ENCODE measurements around the gene BANF2. TPM values are rescaled to one million over a fixed set of nuclear protein-coding genes. Genes with fewer than 3 reads are reported as not detected.

BANF2 gene
- polyA plus RNA-seq, 3 donors: not detected

GRCh38 chr20:17758010-17758409 is 58.2 kb downstream of the BANF2 start:
- Histone ChIP-seq H4K20me1 (ENCODE audit: insufficient read depth, low read length) (no peaks in the 10 kb centered on the region), H2AFZ (ENCODE audit: insufficient read depth, low read depth, low read length, poor library complexity, severe bottlenecking) (no peak overlapping the region), H3K4me2 (replicated peaks; ENCODE audit: extremely low read depth, low read length, poor library complexity, severe bottlenecking) (no peak overlapping the region), H3K4me3 (replicated peaks in 1 of 3; ENCODE audit: low read depth in 2 of 3, low read length in 3 of 3) (no peak overlapping the region), H3K9ac (ENCODE audit: insufficient read depth, low read length, poor library complexity, severe bottlenecking) (no peak overlapping the region), H3K36me3 (replicated peaks in 1 of 2; ENCODE audit: control insufficient read depth in 1 of 2, insufficient read depth in 2 of 2, low read length in 2 of 2) (no peaks in the 10 kb centered on the region), H3K4me1 (ENCODE audit: control insufficient read depth in 1 of 2, insufficient read depth in 2 of 2, low read length in 2 of 2) (no peaks in the 10 kb centered on the region), H3K27ac (ENCODE audit: low read depth in 1 of 2, low read length in 2 of 2) (no peak overlapping the region), H3K27me3 (ENCODE audit: control insufficient read depth in 2 of 2, insufficient read depth in 2 of 2, low read length in 2 of 2) (no peaks in the 10 kb centered on the region), H3K9me3 (replicated peaks in 1 of 2; ENCODE audit: control insufficient read depth in 1 of 2, insufficient read depth in 1 of 2, low read length in 2 of 2) (peaks cover 0 to 13% of the 10 kb centered on the region in 2 donors), H3K79me2 (ENCODE audit: insufficient read depth, low read length) (no peaks in the 10 kb centered on the region)
- no peak for DNase-seq
- intact Hi-C loops (cut with micrococcal nuclease): no loop called here
- Mint-ChIP-seq H3K4me1 (no peaks in the 10 kb centered on the region), H3K36me3 (no peaks in the 10 kb centered on the region), H3K27me3 (ENCODE audit: low read depth in 3 of 3) (peaks cover 0 to 5% (median 4%) of the 10 kb centered on the region in 3 donors), H3K27ac (no peak overlapping the region), H3K9me3 (peaks cover 5 to 19% (median 14%) of the 10 kb centered on the region in 7 donors), H3K4me3 (no peak overlapping the region)
- WGBS (ENCODE audit: insufficient coverage): 92% methylated on average over 3 of the region's 3 CpGs
- no peak for TF ChIP-seq CTCF (IDR thresholded peaks at IDR 0.05)

GRCh38 chr20:17758512-17758911 is 58.7 kb downstream of the BANF2 start:
- Histone ChIP-seq H4K20me1 (ENCODE audit: insufficient read depth, low read length) (no peaks in the 10 kb centered on the region), H2AFZ (ENCODE audit: insufficient read depth, low read depth, low read length, poor library complexity, severe bottlenecking) (no peak overlapping the region), H3K4me2 (replicated peaks; ENCODE audit: extremely low read depth, low read length, poor library complexity, severe bottlenecking) (no peak overlapping the region), H3K4me1 (ENCODE audit: control insufficient read depth in 1 of 2, insufficient read depth in 2 of 2, low read length in 2 of 2) (no peaks in the 10 kb centered on the region), H3K9ac (ENCODE audit: insufficient read depth, low read length, poor library complexity, severe bottlenecking) (no peak overlapping the region), H3K79me2 (ENCODE audit: insufficient read depth, low read length) (no peaks in the 10 kb centered on the region), H3K27me3 (ENCODE audit: control insufficient read depth in 2 of 2, insufficient read depth in 2 of 2, low read length in 2 of 2) (no peaks in the 10 kb centered on the region), H3K36me3 (replicated peaks in 1 of 2; ENCODE audit: control insufficient read depth in 1 of 2, insufficient read depth in 2 of 2, low read length in 2 of 2) (no peaks in the 10 kb centered on the region), H3K9me3 (replicated peaks in 1 of 2; ENCODE audit: control insufficient read depth in 1 of 2, insufficient read depth in 1 of 2, low read length in 2 of 2) (peaks cover 0 to 13% of the 10 kb centered on the region in 2 donors), H3K4me3 (replicated peaks in 1 of 3; ENCODE audit: low read depth in 2 of 3, low read length in 3 of 3) (no peak overlapping the region), H3K27ac (ENCODE audit: low read depth in 1 of 2, low read length in 2 of 2) (no peak overlapping the region)
- DNase-seq: no peak
- intact Hi-C loops (cut with micrococcal nuclease): no loop called here
- Mint-ChIP-seq H3K27me3 (ENCODE audit: low read depth in 3 of 3) (peaks cover 0 to 5% (median 4%) of the 10 kb centered on the region in 3 donors), H3K4me1 (no peaks in the 10 kb centered on the region), H3K9me3 (peaks cover 5 to 19% (median 14%) of the 10 kb centered on the region in 7 donors), H3K36me3 (no peaks in the 10 kb centered on the region), H3K27ac (peak overlapping the region in 1 of 7 donors; percentile 35), H3K4me3 (no peak overlapping the region)
- TF ChIP-seq CTCF (IDR thresholded peaks at IDR 0.05): no peak
- 86% methylated on average over 1 of the region's 1 CpG for WGBS (ENCODE audit: insufficient coverage)
